GM12875 (cell line): Measurements from ENCODE around the gene MFSD2B.

Experiments used
- H3K4me3 ChIP-seq: one replicate; pipeline ENCODE4 v1.5.1; 2011; ENCODE audit warnings: low read depth, low read length, control low read depth
- CTCF ChIP-seq: IDR thresholded peaks from 2 replicates; pipeline ENCODE4 v1.5.1; 2011; ENCODE audit warnings: low read depth, mild to moderate bottlenecking, control low read depth, inconsistent platforms, low read length, moderate library complexity, borderline replicate concordance; ENCODE audit not compliant: insufficient read depth

MFSD2B gene

DNA sequence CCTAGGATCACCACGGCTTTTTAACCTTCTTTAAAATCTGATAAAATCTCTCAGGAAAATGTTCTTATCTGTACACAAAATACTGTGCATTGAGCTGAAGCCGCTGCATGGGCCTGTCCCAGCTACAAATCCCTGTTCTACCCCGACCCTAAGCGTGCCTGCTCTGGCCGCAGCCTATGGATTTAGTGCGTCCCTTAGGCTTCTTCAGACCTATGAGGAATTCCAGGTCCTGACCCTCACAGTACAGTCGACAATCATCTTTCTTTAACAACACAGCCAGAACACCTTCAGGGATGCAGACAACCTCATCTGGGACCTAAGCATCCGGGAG lies 37.8 kb downstream of the MFSD2B start:
- H3K4me3 ChIP-seq: no peak overlapping the region
- TF ChIP-seq CTCF: no peak

DNA sequence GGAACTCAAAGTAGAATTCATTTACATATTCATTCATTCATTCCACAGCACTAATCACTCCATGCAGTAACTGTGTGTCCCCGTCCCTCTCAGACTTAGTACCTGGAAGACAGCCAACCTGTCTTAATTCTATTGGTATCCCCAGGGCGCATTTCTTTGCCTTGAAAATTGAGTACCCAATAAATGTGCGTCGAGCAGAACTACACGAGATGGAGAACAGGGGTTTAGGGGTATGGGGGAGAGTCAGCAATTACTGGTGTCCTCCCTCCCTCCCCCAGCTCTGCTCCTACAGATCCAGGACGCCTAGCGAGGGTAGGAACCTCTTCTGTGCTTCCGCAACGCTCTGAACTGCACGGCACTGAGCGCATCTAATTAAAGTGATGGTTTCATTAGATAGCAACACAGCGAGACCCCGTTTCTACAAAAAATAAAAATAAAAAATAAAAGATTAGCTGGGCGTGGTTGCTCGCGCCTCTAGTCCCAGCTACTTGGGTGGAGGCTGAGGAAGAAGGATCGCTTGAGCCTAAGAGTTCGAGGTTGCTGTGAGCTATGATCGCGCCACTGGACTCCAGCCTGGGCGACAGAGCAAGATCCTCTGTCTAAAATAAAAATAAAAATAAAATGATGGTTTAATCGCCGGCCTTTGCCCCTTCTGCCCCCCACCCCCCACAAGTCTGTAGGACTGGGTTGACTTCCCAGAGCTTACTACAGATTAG lies 39.0 kb downstream of the MFSD2B start:
- H3K4me3 ChIP-seq: peak overlapping the region; percentile 41
- no peak for TF ChIP-seq CTCF

- H3K4me3 ChIP-seq: peak within 1 kb of the TSS; percentile 41
- TF ChIP-seq CTCF: no peak
Observed at GRCh38 chr2:24049485-24050021, 39.7 kb downstream of the MFSD2B start, which contains the start of gene FKBP1B. FKBP1B (plus strand) TSS chr2:24049741; CDS start chr2:24049850, 109 bp downstream.

- H3K4me3 ChIP-seq: no peak overlapping the region
- TF ChIP-seq CTCF: no peak
Observed at GRCh38 chr2:24050041-24050979, 40.4 kb downstream of the MFSD2B start.

- H3K4me3 ChIP-seq: no peak overlapping the region
- TF ChIP-seq CTCF: no peak
Observed at GRCh38 chr2:24051833-24052232, 41.9 kb downstream of the MFSD2B start.

GRCh38 chr2:24052951-24053350 lies 43.1 kb downstream of the MFSD2B start:
- no peak for TF ChIP-seq CTCF
- no peak overlapping the region for H3K4me3 ChIP-seq
